Measurements from ENCODE around the gene KCNG2. TPM values are rescaled to one million over a fixed set of nuclear protein-coding genes. Genes with fewer than 3 reads are reported as not detected.
A peak's percentile ranks its signal among the peaks of the same experiment; 100 is the strongest.

KCNG2 gene
- total RNA-seq (2016; rRNA removed; fragmentation: Illumina TruSeq; extraction: Trizol): not detected in 2 replicates
- not detected in 2 replicates for total RNA-seq (2016; cell fraction: cytosol; rRNA removed; fragmentation: Illumina TruSeq; extraction: Trizol; ENCODE audit: low read depth)
- not detected in 2 replicates for total RNA-seq (2016; cell fraction: insoluble cytoplasmic fraction; rRNA removed; fragmentation: Illumina TruSeq; extraction: Trizol)
- total RNA-seq (2016; cell fraction: membrane; rRNA removed; fragmentation: Illumina TruSeq; extraction: Trizol): not detected in 2 replicates
- not detected in 2 replicates for total RNA-seq (2016; cell fraction: nucleus; rRNA removed; fragmentation: Illumina TruSeq; extraction: Trizol)
- polyA plus RNA-seq (2011; rRNA removed): not detected in 2 replicates
- not detected in 2 replicates for polyA plus RNA-seq (2011; cell fraction: cytosol; rRNA removed)
- polyA plus RNA-seq (2011; cell fraction: nucleus; rRNA removed): 0.14 TPM in 1 of 2 replicates, not detected in the other
- 0.13 and 0.20 TPM in 2 replicates for polyA plus RNA-seq (2012)
- not detected in 2 replicates for polyA plus RNA-seq (2016; cell fraction: cytosol; fragmentation: Illumina TruSeq; extraction: Trizol; ENCODE audit: low read depth)
- not detected in 2 replicates for polyA plus RNA-seq (2016; cell fraction: insoluble cytoplasmic fraction; fragmentation: Illumina TruSeq; extraction: Trizol; ENCODE audit: low read depth)
- not detected in 2 replicates for polyA plus RNA-seq (2016; cell fraction: membrane; fragmentation: Illumina TruSeq; extraction: Trizol; ENCODE audit: low read depth)
- polyA plus RNA-seq (2016; cell fraction: nucleus; fragmentation: Illumina TruSeq; extraction: Trizol; ENCODE audit: insufficient read depth, low read depth): not detected in 2 replicates
- 0.16 TPM in 1 of 2 replicates, not detected in the other for polyA minus RNA-seq (2011; rRNA and poly(A)+ RNA removed; ENCODE audit: low replicate concordance)
- polyA minus RNA-seq (2011; cell fraction: cytosol; rRNA and poly(A)+ RNA removed): not detected in 2 replicates
- polyA minus RNA-seq (2011; cell fraction: nucleus; rRNA and poly(A)+ RNA removed): not detected in 2 replicates
- Bru-seq, nascent RNA: not detected
- BruChase-seq, experiment 1, labeled RNA remaining after a 6-hour chase: not detected
- BruChase-seq, experiment 2, labeled RNA remaining after a 2-hour chase: percentile 5 among the genes with signal in this experiment
- long read RNA-seq, experiment 1: 0 reads
- long read RNA-seq, experiment 2, partial matches to known transcripts: 0 of 1 reads
- long read RNA-seq, experiment 2, other reads (novel, unspliced or antisense): 0 of 1 reads

- WGBS (ENCODE audit: low lambda C conversion rate): 66% methylated on average over 5 of the region's 92 CpGs
- intact Hi-C loops (cut with micrococcal nuclease; ENCODE audit: unreplicated experiment) (no loop called here), in situ Hi-C loops (cut with HindIII; ENCODE audit: extremely low pct_ligation_motif_present, low pct_unique_long_range_greater_than_20kb) (no loop called here)
- Histone ChIP-seq H3K4me3 (replicated peaks in 1 of 3; ENCODE audit: insufficient read depth in 1 of 3, low read depth in 2 of 3, low read length in 3 of 3) (peak within 1 kb of the TSS in 1 of 3 experiments; percentile 28; a peak in 1 of 6 replicates), H3K9me3 (ENCODE audit: low read length) (no peaks in the 10 kb centered on the region), H3K4me1 (ENCODE audit: insufficient read depth, low read length) (peaks cover 33% of the 10 kb centered on the region), H3K27me3 (ENCODE audit: control insufficient read depth in 1 of 2, insufficient read depth in 2 of 2, low read length in 2 of 2) (peaks cover 2 to 59% of the 10 kb centered on the region in 2 experiments; a peak in 4 of 5 replicates), H4K20me1 (ENCODE audit: insufficient read depth, low read length) (no peaks in the 10 kb centered on the region), H3K9ac (ENCODE audit: insufficient read depth, low read depth, low read length) (no peak within 1 kb of the TSS), H3K27ac (ENCODE audit: extremely low read length, insufficient read depth, low read length) (no peak within 1 kb of the TSS), H2AFZ (ENCODE audit: low read length) (no peak within 1 kb of the TSS), H3K36me3 (replicated peaks in 1 of 2; ENCODE audit: control insufficient read depth in 1 of 2, insufficient read depth in 2 of 2, low read length in 2 of 2) (no peaks in the 10 kb centered on the region), H3K4me2 (ENCODE audit: low read depth, low read length) (peak within 1 kb of the TSS; percentile 16; the same call in 1 of the 2 replicates), H3K79me2 (ENCODE audit: insufficient read depth, low read length) (no peaks in the 10 kb centered on the region)
- DNase-seq (ENCODE audit: low spot score): no peak
- CTCF ChIA-PET (ENCODE audit: low intra/inter-chr PET ratio, low total read pairs): no interaction called here
- ATAC-seq: peak; percentile 64
- POLR2A ChIA-PET: no interaction called here
- no peak for FAIRE-seq
- no TSS peak for BruUV-seq (replicated peaks)
- TF ChIP-seq GZF1 (CRISPR knock-in tag; IDR thresholded peaks at IDR 0.05) (no peak), ZNF550 (CRISPR knock-in tag; IDR thresholded peaks at IDR 0.05; ENCODE audit: borderline replicate concordance) (no peak), KMT2B (CRISPR knock-in tag; IDR thresholded peaks at IDR 0.05) (no peak), ZNF260 (CRISPR knock-in tag; IDR thresholded peaks at IDR 0.05; ENCODE audit: borderline replicate concordance, low read depth) (no peak), ASH2L (IDR thresholded peaks at IDR 0.05; ENCODE audit: insufficient read length, low read depth, low read length) (no peak), MBNL3 (CRISPR knock-in tag; conservative IDR thresholded peaks at IDR 0.05) (no peak), ZNF800 (CRISPR knock-in tag; IDR thresholded peaks at IDR 0.05) (peak; percentile 48; the same call in 1 of the 2 replicates), ZNF720 (CRISPR knock-in tag; IDR thresholded peaks at IDR 0.05) (no peak), TCF7 (IDR thresholded peaks at IDR 0.05; ENCODE audit: low read depth) (no peak), ZMYM3 (CRISPR knock-in tag; IDR thresholded peaks at IDR 0.05) (no peak), LRRFIP1 (CRISPR knock-in tag; conservative IDR thresholded peaks at IDR 0.05) (no peak), RAD21 (CRISPR knock-in tag; IDR thresholded peaks at IDR 0.05) (0 out of 2 replicates have a peak, but pooled peaks have one; percentile 44), SAFB2 (CRISPR knock-in tag; IDR thresholded peaks at IDR 0.05; ENCODE audit: borderline replicate concordance, low read depth) (no peak), THAP8 (CRISPR knock-in tag; IDR thresholded peaks at IDR 0.05; ENCODE audit: borderline replicate concordance) (no peak)
Measured at GRCh38 chr18:79797518-79798345, at the start of gene KCNG2. Gene KCNG2 (plus strand): TSS chr18:79797938. CDS start chr18:79863668, 65,730 bp downstream.

Data from HepG2 (cell line).